ENCODE measurements around the gene TRIM17.

GRCh38 chr1:228454238-228454637, 37.6 kb upstream of the TRIM17 start:
- TF ChIP-seq POLR2AphosphoS5 (IDR thresholded peaks at IDR 0.05): no peak
- no peak for TF ChIP-seq POLR2A (IDR thresholded peaks at IDR 0.05)
